GM12864 (cell line): ENCODE results near the gene SEC16A.

Experiments used
- DNase-seq: peaks from one replicate; pipeline ENCODE4 v3.0.0-alpha.2; 2011; ENCODE audit warnings: low read depth
- H3K4me3 ChIP-seq: 2 replicates; pipeline ENCODE4 v1.5.1; 2011; ENCODE audit warnings: mild to moderate bottlenecking, low read depth, low read length, control low read depth
- TF ChIP-seq, protein P1 (sequence below): IDR thresholded peaks from 2 replicates; pipeline ENCODE4 v1.5.1; 2011; ENCODE audit warnings: low read depth, mild to moderate bottlenecking, moderate library complexity, low read length, control low read depth, inconsistent platforms; ENCODE audit errors: missing control alignments

The SEC16A gene

DNA sequence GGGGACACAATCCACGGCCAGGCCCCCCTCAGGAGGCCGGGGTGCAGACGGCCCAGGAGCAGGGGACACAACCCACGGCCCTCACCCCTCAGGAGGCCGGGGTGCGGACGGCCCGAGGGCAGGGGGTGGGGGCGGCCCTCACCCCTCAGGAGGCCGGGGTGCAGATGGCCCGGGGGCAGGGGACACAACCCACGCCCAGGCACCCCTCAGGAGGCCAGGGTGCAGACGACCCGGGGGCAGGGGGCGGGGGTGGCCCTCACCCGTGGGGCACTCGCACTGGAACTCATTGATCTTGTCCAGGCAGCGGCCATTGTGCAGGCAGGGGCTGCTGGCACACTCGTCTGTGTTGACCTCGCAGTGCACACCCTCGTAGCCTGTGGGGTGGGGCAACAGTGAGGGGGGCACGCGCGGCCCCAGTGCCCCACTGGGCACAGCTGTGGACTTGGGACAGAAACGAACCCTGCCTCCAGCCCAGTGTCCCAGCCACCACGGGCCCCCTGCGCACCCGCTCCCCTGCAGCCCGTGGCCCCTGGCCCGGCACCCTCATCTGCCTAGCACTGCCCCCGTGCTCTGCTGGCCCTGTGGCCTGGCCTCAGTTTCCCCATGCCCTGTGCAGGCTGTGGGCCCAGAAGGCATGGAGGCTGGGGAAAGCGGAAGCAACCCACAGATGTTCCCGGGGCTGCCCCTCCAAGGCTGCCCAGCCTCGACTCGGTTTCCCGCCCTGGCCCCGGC lies 34.3 kb upstream of the SEC16A start:
- no peak for DNase-seq
- H3K4me3 ChIP-seq, result no peak overlapping the region
- TF ChIP-seq, protein P1, sequence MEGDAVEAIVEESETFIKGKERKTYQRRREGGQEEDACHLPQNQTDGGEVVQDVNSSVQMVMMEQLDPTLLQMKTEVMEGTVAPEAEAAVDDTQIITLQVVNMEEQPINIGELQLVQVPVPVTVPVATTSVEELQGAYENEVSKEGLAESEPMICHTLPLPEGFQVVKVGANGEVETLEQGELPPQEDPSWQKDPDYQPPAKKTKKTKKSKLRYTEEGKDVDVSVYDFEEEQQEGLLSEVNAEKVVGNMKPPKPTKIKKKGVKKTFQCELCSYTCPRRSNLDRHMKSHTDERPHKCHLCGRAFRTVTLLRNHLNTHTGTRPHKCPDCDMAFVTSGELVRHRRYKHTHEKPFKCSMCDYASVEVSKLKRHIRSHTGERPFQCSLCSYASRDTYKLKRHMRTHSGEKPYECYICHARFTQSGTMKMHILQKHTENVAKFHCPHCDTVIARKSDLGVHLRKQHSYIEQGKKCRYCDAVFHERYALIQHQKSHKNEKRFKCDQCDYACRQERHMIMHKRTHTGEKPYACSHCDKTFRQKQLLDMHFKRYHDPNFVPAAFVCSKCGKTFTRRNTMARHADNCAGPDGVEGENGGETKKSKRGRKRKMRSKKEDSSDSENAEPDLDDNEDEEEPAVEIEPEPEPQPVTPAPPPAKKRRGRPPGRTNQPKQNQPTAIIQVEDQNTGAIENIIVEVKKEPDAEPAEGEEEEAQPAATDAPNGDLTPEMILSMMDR, result no peak

DNA sequence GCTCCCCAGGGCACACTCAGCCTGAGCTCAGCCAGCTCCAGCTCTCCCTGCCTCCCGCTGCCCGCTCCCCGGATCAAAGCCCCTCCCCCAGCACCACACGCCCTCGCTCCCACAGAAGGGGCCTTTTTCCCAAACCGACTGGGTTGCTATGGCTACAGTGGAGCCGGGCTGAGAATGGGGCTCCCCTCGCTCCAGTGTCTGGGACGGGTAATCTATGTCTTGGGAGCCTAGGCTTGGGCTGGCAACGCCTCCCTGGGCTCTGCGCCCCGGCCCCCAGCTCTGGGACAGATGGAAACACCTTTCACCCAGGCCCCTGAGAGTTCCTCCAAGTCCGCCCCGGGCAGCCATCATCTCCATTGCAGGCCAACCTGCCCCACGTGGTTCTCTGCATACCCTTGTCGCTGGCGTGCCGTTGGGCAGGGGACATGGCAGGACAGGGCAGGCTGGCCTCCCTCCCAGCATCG lies 33.4 kb upstream of the SEC16A start:
- H3K4me3 ChIP-seq, result no peak overlapping the region
- no peak for DNase-seq
- TF ChIP-seq, protein P1, result no peak

DNA sequence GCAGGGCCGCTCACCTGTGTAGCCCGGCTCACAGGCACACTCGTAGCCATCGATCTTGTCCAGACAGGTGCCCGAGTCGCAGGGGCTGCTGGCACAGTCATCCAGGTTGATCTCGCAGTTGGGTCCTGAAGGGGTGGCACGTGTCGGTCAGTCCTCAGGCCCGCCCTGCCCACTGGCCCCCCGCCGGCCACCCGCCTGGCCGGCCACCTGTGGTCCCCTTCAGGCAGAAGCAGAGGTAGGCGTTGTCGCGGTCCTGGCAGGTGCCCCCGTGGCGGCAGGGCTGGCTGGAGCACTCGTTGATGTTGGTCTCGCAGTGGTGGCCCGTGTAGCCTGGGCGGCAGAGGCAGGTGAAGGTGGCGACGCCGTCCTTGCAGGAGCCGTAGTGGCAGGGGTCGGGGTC lies 32.4 kb upstream of the SEC16A start:
- TF ChIP-seq, protein P1, result no peak
- DNase-seq, result no peak
- H3K4me3 ChIP-seq, result no peak overlapping the region

DNA sequence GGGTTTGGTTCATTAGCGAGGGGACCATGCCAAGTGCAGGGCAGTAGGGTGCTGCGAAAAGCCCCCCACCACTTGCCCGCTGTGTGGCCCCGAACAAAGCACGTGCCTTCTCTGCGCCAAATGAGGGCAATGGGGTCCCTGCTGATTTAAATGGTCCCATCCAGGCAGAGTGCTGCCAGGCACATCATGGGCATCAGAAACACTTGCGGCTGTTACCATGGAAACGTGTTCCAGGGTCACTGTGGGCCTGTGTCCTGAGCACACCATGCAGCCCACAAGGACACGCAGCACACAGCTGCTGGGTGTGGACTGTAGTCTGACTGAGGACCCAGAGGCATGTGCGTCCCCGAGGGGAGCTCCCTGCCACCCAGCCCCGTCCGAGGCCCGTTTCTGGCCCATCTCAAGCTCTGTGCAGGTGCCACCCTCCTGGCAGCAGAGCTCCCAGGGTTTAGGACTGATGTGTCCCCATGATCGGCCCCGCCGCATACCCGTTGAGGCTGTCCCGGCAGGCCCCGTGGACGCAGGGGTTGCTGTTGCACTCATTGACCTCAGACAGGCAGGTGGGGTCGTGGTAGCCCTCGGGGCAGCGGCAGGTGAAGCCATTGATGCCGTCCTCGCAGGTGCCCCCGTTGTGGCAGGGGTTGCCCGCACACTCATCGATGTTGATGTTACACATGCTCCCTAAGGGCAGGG lies 31.3 kb upstream of the SEC16A start:
- H3K4me3 ChIP-seq, result no peak overlapping the region
- TF ChIP-seq, protein P1, result no peak
- no peak for DNase-seq

DNA sequence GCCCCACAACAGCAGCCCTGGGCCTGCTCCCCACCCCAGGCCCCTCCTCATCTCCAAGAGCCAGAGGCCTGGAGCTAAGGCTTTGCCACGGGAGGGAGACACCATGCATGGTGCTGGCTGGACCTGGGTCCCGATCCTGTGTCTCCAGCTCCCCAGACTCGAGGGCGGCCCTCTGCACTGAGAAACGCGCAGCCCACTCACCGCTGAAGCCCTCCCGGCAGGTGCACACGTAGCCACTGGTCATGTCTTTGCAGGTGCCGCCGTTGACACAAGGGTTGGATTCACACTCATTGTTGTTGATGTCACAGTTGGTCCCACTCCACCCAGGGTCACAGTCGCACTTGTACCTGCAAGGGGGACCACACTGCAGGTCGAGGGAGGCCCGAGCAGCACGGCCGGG lies 30.4 kb upstream of the SEC16A start:
- DNase-seq, result no peak
- H3K4me3 ChIP-seq, result no peak overlapping the region
- TF ChIP-seq, protein P1, result no peak

DNA sequence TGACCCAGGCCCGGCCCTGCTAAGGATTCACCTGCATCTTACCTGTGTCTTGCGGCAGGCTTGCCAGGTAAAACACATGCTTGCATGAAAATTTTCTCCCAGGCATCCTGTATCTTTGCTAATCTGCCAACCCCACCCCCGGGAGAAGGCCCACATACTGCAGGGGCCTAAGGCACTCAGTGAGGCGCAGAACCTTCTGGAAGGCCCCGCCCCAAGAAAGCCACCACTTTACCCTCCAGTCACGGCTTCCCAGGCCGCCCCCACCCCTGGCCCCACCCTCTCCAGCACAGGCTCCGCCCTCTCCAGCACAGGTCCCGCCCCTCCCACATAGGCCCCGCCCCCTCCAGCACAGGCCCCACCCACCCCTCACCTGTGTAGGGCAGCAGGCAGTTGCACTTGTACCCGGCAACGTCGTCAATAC lies 29.8 kb upstream of the SEC16A start:
- DNase-seq, result no peak
- TF ChIP-seq, protein P1, result no peak

More for the DNA sequence above, 29.8 kb upstream of the SEC16A start:
- no peak overlapping the region for H3K4me3 ChIP-seq
